GM19438 (cell line): ENCODE data around the gene SLC6A2.
"Not testable (repeated sequence)": the region's sequence is repeated elsewhere in the genome, so short reads cannot be mapped to it uniquely, and the experiment has no call there.

Experiments
- ATAC-seq: cut with Tn5 transposase; IDR thresholded peaks from one replicate; pipeline ENCODE4 v1.9.1; 2021; ENCODE audit warnings: low read depth; ENCODE audit not compliant: unreplicated experiment

The SLC6A2 gene

DNA sequence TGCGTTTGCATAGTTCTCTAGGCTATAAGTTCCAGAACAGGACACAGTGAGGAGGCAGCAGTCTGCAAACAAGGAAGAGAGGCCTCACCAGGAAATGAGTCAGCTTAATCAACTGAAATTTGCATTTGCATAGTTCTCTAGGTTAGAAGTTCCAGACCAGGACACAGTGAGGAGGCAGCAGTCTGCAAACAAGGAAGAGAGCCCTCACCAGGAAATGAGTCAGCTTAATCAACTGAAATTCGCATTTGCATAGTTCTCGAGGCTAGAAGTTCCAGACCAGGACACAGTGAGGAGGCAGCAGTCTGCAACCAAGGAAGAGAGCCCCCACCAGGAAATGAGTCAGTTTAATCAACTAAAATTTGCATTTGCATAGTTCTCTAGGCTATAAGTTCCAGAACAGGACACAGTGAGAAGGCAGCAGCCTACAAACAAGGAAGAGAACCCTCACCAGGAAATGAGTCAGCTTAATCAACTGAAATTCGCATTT, 97.4 kb downstream of the SLC6A2 start:
- not testable (repeated sequence) for ATAC-seq
